Activated CD4-positive, alpha-beta T cell treated with anti-CD3 and anti-CD28 coated beads, Interleukin-2, Interleukin-4, amounts not matched to agents 100 ng/mL and 50 ng/mL, durations not matched to agents 16 hours and 8 hours (primary cell): ENCODE data around the gene PLPP2.
A peak's percentile ranks its signal among the peaks of the same experiment; 100 is the strongest.
"Not testable (repeated sequence)": the region's sequence is repeated elsewhere in the genome, so short reads cannot be mapped to it uniquely, and the experiment has no call there.

Experiments used
- DNase-seq: peaks from one replicate; pipeline ENCODE4 v3.0.0-alpha.2; 2020; ENCODE audit warnings: low spot score

Gene PLPP2

GRCh38 chr19:269241-269640 is 22.0 kb downstream of the PLPP2 start:
- DNase-seq, result no peak

- DNase-seq, result peak; percentile 8
These were observed 29.1 kb downstream of the PLPP2 start for GRCh38 chr19:262125-262524.

GRCh38 chr19:256804-257203 is 34.4 kb downstream of the PLPP2 start:
- not testable (repeated sequence) for DNase-seq

GRCh38 chr19:252421-253186 is 38.6 kb downstream of the PLPP2 start:
- DNase-seq, result not testable (repeated sequence)

GRCh38 chr19:246551-246950 is 44.7 kb downstream of the PLPP2 start:
- DNase-seq, result no peak

- not testable (repeated sequence) for DNase-seq
These were observed 45.3 kb downstream of the PLPP2 start for GRCh38 chr19:245900-246299.

GRCh38 chr19:245457-245856 is 45.7 kb downstream of the PLPP2 start:
- DNase-seq, result no peak
